H1 (cell line): Measurements from ENCODE around the gene HIVEP3. TPM values are rescaled to one million over a fixed set of nuclear protein-coding genes. Genes with fewer than 3 reads are reported as not detected.

ENCODE experiments used
- CTCF ChIA-PET: fragments of 300-600 bp; sonication (Branson Sonifier 250); formaldehyde crosslinking; loops from one replicate; lab custom pipeline; 2021; ENCODE audit not compliant: partially characterized antibody; lab: Charles Lee
- POLR2A ChIA-PET: fragments of 300-600 bp; sonication (Branson Sonifier 250); formaldehyde crosslinking; loops from one replicate; lab custom pipeline; 2021; ENCODE audit warnings: inconsistent platforms; ENCODE audit not compliant: partially characterized antibody; lab: Charles Lee
- DNase-seq, 2 experiments: peaks; one replicate each; pipeline versions ENCODE4 v3.0.0 to v3.0.0-alpha.2; 2010 to 2022; ENCODE audit warnings: low spot score in 2 of 2, low read depth in 1 of 2, mixed read lengths in 1 of 2
- FAIRE-seq: peaks from 2 replicates; lab custom pipeline; 2011; peaks lifted over from hg19 to GRCh38; lab: Jason Lieb, UNC
- H2AFZ ChIP-seq: 2 replicates; pipeline ENCODE4 v1.8.1; 2012; ENCODE audit warnings: low read length, inconsistent platforms
- H2AK5ac ChIP-seq: 2 replicates; pipeline ENCODE4 v1.6.1; 2013; ENCODE audit warnings: low read depth, low read length
- H2BK120ac ChIP-seq: replicated peaks from 2 replicates; pipeline ENCODE3; 2013; ENCODE audit warnings: low read depth, low read length, inconsistent platforms
- H2BK12ac ChIP-seq: 2 replicates; pipeline ENCODE4 v1.6.1; 2013; ENCODE audit warnings: low read depth, low read length
- H2BK15ac ChIP-seq: 2 replicates; pipeline ENCODE4 v1.6.1; 2013; ENCODE audit warnings: low read length
- H2BK20ac ChIP-seq: 2 replicates; pipeline ENCODE4 v1.6.1; 2013; ENCODE audit warnings: low read length
- H2BK5ac ChIP-seq: 2 replicates; pipeline ENCODE4 v1.6.1; 2013; ENCODE audit warnings: low read depth, low read length
- H3K14ac ChIP-seq: 2 replicates; pipeline ENCODE4 v1.6.1; 2013; ENCODE audit warnings: inconsistent platforms; ENCODE audit not compliant: insufficient read length
- H3K18ac ChIP-seq: 2 replicates; pipeline ENCODE4 v1.6.1; 2013; ENCODE audit warnings: low read length; ENCODE audit errors: extremely low read depth
- H3K23ac ChIP-seq: 2 replicates; pipeline ENCODE4 v1.6.1; 2013; ENCODE audit warnings: inconsistent platforms; ENCODE audit not compliant: insufficient read length
- H3K23me2 ChIP-seq: 2 replicates; pipeline ENCODE4 v1.6.1; 2013; ENCODE audit warnings: low read depth, low read length
- H3K27ac ChIP-seq: 2 replicates; pipeline ENCODE4 v1.6.1; 2011; ENCODE audit warnings: low read depth, low read length, inconsistent platforms
- H3K27me3 ChIP-seq, 4 experiments: replicated peaks in 1 of 4; 1 replicate in 1 of 4; 2 replicates in 3 of 4; pipeline versions ENCODE4 v1.6.1 to v1.8.1; 2011 to 2013; ENCODE audit warnings: low read length in 3 of 4, mild to moderate bottlenecking in 3 of 4, inconsistent platforms in 2 of 4, mixed read lengths in 2 of 4, moderate library complexity in 1 of 4; ENCODE audit not compliant: control insufficient read depth in 3 of 4, insufficient read depth in 3 of 4; ENCODE audit errors: extremely low read depth in 1 of 4
- H3K36me3 ChIP-seq, 4 experiments: 2 replicates each; pipeline versions ENCODE4 v1.6.1 to v1.8.1; 2011 to 2013; ENCODE audit warnings: mild to moderate bottlenecking in 4 of 4, low read length in 3 of 4, moderate library complexity in 2 of 4, control low read depth in 1 of 4, inconsistent platforms in 1 of 4; ENCODE audit not compliant: insufficient read depth in 4 of 4, control insufficient read depth in 2 of 4
- H3K4ac ChIP-seq: replicated peaks from 2 replicates; pipeline ENCODE3; 2013; ENCODE audit warnings: low read length, low read depth, mixed read lengths, inconsistent platforms; ENCODE audit not compliant: insufficient read length
- H3K4me1 ChIP-seq, 4 experiments: replicated peaks in 1 of 4; 1 replicate in 1 of 4; 2 replicates in 3 of 4; pipeline versions ENCODE4 v1.6.1 to v1.8.1; 2011 to 2013; ENCODE audit warnings: low read length in 3 of 4, inconsistent platforms in 2 of 4, mixed read lengths in 1 of 4; ENCODE audit not compliant: insufficient read depth in 4 of 4, control insufficient read depth in 3 of 4
- H3K4me2 ChIP-seq, 2 experiments: 2 replicates each; pipeline versions ENCODE4 v1.6.1 to v1.8.1; 2011 to 2013; ENCODE audit warnings: low read depth in 2 of 2, low read length in 2 of 2, control low read depth in 1 of 2, inconsistent platforms in 1 of 2, mild to moderate bottlenecking in 1 of 2; ENCODE audit not compliant: insufficient read depth in 1 of 2
- H3K4me3 ChIP-seq, 4 experiments: fragments of 200-600, 300-600 bp in 1 of 4; sonication (generic), shearing (Covaris generic), sonication (Bioruptor Twin) in 1 of 4; 2 replicates each; pipeline versions ENCODE4 v1.5.1 to v1.8.1; 2011 to 2016; ENCODE audit warnings: low read length in 4 of 4, low read depth in 3 of 4, control low read depth in 2 of 4, inconsistent platforms in 2 of 4, mild to moderate bottlenecking in 2 of 4, mixed read lengths in 1 of 4, moderate library complexity in 1 of 4; ENCODE audit not compliant: insufficient read depth in 2 of 4; ENCODE audit errors: extremely low read depth in 1 of 4
- H3K56ac ChIP-seq: replicated peaks from 2 replicates; pipeline ENCODE3; 2013; ENCODE audit warnings: low read depth, mild to moderate bottlenecking, mixed read lengths, low read length, inconsistent platforms; ENCODE audit not compliant: insufficient read length
- H3K79me1 ChIP-seq: 2 replicates; pipeline ENCODE4 v1.6.1; 2013; ENCODE audit warnings: low read depth, low read length, control low read depth
- H3K79me2 ChIP-seq, 2 experiments: 2 replicates each; pipeline versions ENCODE4 v1.6.1 to v1.8.1; 2012 to 2013; ENCODE audit warnings: low read length in 2 of 2, mild to moderate bottlenecking in 2 of 2, inconsistent platforms in 1 of 2; ENCODE audit not compliant: insufficient read depth in 2 of 2, control insufficient read depth in 1 of 2
- H3K9ac ChIP-seq, 4 experiments: replicated peaks in 1 of 4; 1 replicate in 1 of 4; 2 replicates in 3 of 4; pipeline versions ENCODE4 v1.6.1 to v1.8.1; 2011 to 2013; ENCODE audit warnings: low read depth in 3 of 4, low read length in 3 of 4, control low read depth in 2 of 4, mild to moderate bottlenecking in 2 of 4, moderate library complexity in 2 of 4, inconsistent platforms in 1 of 4; ENCODE audit errors: extremely low read depth in 1 of 4
- H3K9me3 ChIP-seq, 2 experiments: 2 replicates each; pipeline versions ENCODE4 v1.6.1 to v1.8.1; 2012 to 2013; ENCODE audit warnings: mild to moderate bottlenecking in 2 of 2, moderate library complexity in 2 of 2, control low read depth in 1 of 2, inconsistent platforms in 1 of 2, low read depth in 1 of 2, low read length in 1 of 2, mixed read lengths in 1 of 2; ENCODE audit not compliant: insufficient read depth in 2 of 2
- H4K20me1 ChIP-seq, 2 experiments: replicated peaks in 1 of 2; 2 replicates each; pipeline versions ENCODE3 to v1.8.1; 2011 to 2013; ENCODE audit warnings: inconsistent platforms in 2 of 2, low read length in 2 of 2, mild to moderate bottlenecking in 1 of 2; ENCODE audit not compliant: insufficient read depth in 2 of 2, control insufficient read depth in 1 of 2
- H4K5ac ChIP-seq: 2 replicates; pipeline ENCODE4 v1.6.1; 2013; ENCODE audit warnings: low read length, low read depth, mixed read lengths, inconsistent platforms; ENCODE audit not compliant: insufficient read length
- H4K8ac ChIP-seq: 2 replicates; pipeline ENCODE4 v1.8.0; 2013; ENCODE audit warnings: mild to moderate bottlenecking, moderate library complexity, low read length, inconsistent platforms; ENCODE audit not compliant: insufficient read depth; ENCODE audit errors: extremely low read depth
- H4K91ac ChIP-seq: replicated peaks from 2 replicates; pipeline ENCODE3; 2013; ENCODE audit warnings: low read length, mixed read lengths, inconsistent platforms; ENCODE audit not compliant: insufficient read length
- CEBPB ChIP-seq: IDR thresholded peaks from 2 replicates; pipeline ENCODE4 v1.6.1; 2012; ENCODE audit warnings: low read depth, low read length
- EGR1 ChIP-seq: IDR thresholded peaks from 2 replicates; pipeline ENCODE4 v1.6.1; 2011; ENCODE audit warnings: low read depth, low read length, borderline replicate concordance
- HDAC6 ChIP-seq: IDR thresholded peaks from one replicate; pipeline ENCODE4 v1.7.1; 2012; ENCODE audit warnings: low read depth, mild to moderate bottlenecking, inconsistent platforms, low read length, moderate library complexity
- MAFK ChIP-seq: IDR thresholded peaks from 2 replicates; pipeline ENCODE4 v1.6.1; 2012; ENCODE audit warnings: low read depth, mild to moderate bottlenecking, improper control_type of control experiment, low read length
- NANOG ChIP-seq: IDR thresholded peaks from 2 replicates; pipeline ENCODE4 v1.6.1; 2011; ENCODE audit warnings: low read length, low read depth, mild to moderate bottlenecking, inconsistent platforms; ENCODE audit not compliant: insufficient read depth, poor library complexity, severe bottlenecking
- POU5F1 ChIP-seq: IDR thresholded peaks from 2 replicates; pipeline ENCODE4 v1.6.1; 2011; ENCODE audit warnings: low read depth, mild to moderate bottlenecking, low read length, moderate library complexity
- SIN3A ChIP-seq, 2 experiments: IDR thresholded peaks in 1 of 2; conservative IDR thresholded peaks in 1 of 2; 2 replicates each; pipeline ENCODE4 v1.6.1; 2011 to 2012; ENCODE audit warnings: low read length in 2 of 2, improper control_type of control experiment in 1 of 2, low read depth in 1 of 2, mild to moderate bottlenecking in 1 of 2
- SP4 ChIP-seq: IDR thresholded peaks from 2 replicates; pipeline ENCODE4 v1.6.1; 2012; ENCODE audit warnings: low read length, inconsistent platforms
- ZNF274 ChIP-seq: IDR thresholded peaks from 2 replicates; pipeline ENCODE4 v1.7.0; 2012; ENCODE audit warnings: low read length, borderline replicate concordance; ENCODE audit errors: extremely low read depth
- WGBS, 2 experiments: shearing (Covaris generic) in 1 of 2; methylation state at CpG; one replicate each; pipeline versions ENCODE4 v1.1.6 to v1.1.7; 2013 to 2015; ENCODE audit warnings: low lambda C conversion rate in 2 of 2, mixed read lengths in 2 of 2, inconsistent platforms in 1 of 2, low coverage in 1 of 2, missing lambda C conversion rate in 1 of 2; ENCODE audit not compliant: insufficient replicate concordance in 2 of 2, insufficient coverage in 1 of 2, insufficient read length in 1 of 2; ENCODE audit errors: extremely low coverage in 1 of 2, missing lambda C conversion rate in 1 of 2; 5-methylcytosine and 5-hydroxymethylcytosine counted together
- polyA plus RNA-seq, 7 experiments: library from polyadenylated mRNA; depleted of rRNA in 3 of 7; stranded (reverse) in 5 of 7; unstranded in 2 of 7; fragments of >200 nt in 5 of 7; fragments of 200-250 nt in 2 of 7; gene quantifications; 1 replicate in 5 of 7; 2 replicates in 1 of 7; 4 replicates in 1 of 7; pipeline versions ENCODE4 v1.2.1 to v1.2.3, GENCODE V29; 2011 to 2013; ENCODE audit warnings: missing spikeins in 2 of 7, mixed read lengths in 2 of 7
- total RNA-seq: library from RNA; stranded (reverse); fragmentation: NEBNext Ultra II Directional; extraction: Animal tissue kit (Norgen Biotek cat#: 25700); gene quantifications from 2 replicates; pipeline ENCODE4 v1.2.1, GENCODE V29; 2021
- TF ChIP-seq, protein P1 (sequence below), 3 experiments: IDR thresholded peaks; 1 replicate in 2 of 3; 2 replicates in 1 of 3; pipeline versions ENCODE4 v1.5.1 to v1.6.1; 2011; ENCODE audit warnings: low read length in 3 of 3, mild to moderate bottlenecking in 3 of 3, inconsistent platforms in 2 of 3, low read depth in 1 of 3, moderate library complexity in 1 of 3; ENCODE audit not compliant: insufficient read depth in 1 of 3; ENCODE audit errors: control extremely low read depth in 1 of 3

Gene HIVEP3
- total and polyA plus RNA-seq, 2 of the 8 experiments (the other 6 are each of a cell fraction or from before 2014, with no cell fraction given) = 0.24 to 0.69 TPM

DNA sequence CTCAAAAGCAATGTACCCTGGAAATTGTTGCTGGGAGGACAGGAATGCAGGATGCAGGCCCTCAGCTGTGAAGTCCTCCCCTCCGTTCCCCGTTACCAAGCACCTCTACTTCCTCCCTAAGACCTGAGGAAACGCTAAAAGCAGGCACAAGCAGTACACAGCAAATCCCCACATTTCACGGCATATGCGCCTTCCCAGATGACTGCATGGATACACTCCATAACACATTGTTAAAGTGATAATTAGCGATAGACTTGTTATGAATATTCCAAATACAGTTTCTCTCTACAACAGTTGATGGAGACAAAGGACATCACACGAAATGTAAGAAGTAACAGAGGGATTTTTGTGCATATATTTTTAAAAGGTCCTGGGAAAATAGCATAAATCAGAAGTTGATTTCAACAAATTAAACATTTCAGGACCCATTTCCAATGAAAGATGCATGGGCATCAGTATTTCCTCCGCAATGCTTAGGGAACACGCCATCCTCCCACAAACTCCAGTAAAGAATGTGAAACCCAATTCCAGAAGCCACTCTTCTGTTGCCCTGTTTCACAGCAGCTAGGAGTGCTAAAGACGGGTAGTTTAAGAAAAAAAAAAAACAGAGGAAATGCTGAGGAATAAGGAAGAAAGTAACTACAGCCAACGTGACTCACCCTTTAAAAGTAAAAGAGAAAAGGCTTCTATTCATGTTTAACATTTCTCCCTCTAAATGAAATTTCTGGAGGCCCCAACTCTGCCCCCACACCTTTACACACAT is 75.5 kb downstream of the HIVEP3 start:
- FAIRE-seq (no peak), DNase-seq (no peak)
- H3K23me2 ChIP-seq = no peaks in the 10 kb centered on the region
- CTCF ChIA-PET = interaction anchor here (0.8 to 1.1 kb wide), 2 partner anchors 10 to 17 kb away, joined by 3 read pairs; no protein-coding TSS in a partner anchor
- no peak overlapping the region for H3K23ac ChIP-seq
- no peak overlapping the region for H2BK12ac ChIP-seq
- H3K27ac ChIP-seq = no peak overlapping the region
- no peak overlapping the region for H3K56ac ChIP-seq
- WGBS, 2 experiments = 84% methylated on average over 11 of the region's 11 CpGs; no CpG with 5 or more reads in 1 of the 2 experiments
- no peak overlapping the region for H2BK5ac ChIP-seq
- H3K4me2 ChIP-seq = no peak overlapping the region
- no peak overlapping the region for H4K5ac ChIP-seq
- H2BK120ac ChIP-seq = no peak overlapping the region
- no peaks in the 10 kb centered on the region for H3K9me3 ChIP-seq
- H4K8ac ChIP-seq = no peak overlapping the region
- no peak overlapping the region for H3K18ac ChIP-seq
- no peak overlapping the region for H3K14ac ChIP-seq
- H3K36me3 ChIP-seq = no peaks in the 10 kb centered on the region
- H4K20me1 ChIP-seq = no peaks in the 10 kb centered on the region
- H3K4me3 ChIP-seq = no peak overlapping the region
- no peak overlapping the region for H2BK20ac ChIP-seq
- POLR2A ChIA-PET = interaction anchor here (0.8 kb wide), 1 partner anchor 13 kb away, joined by 4 read pairs; no protein-coding TSS in a partner anchor
- H3K4ac ChIP-seq = no peak overlapping the region
- H3K79me2 ChIP-seq = no peaks in the 10 kb centered on the region
- no peak overlapping the region for H3K9ac ChIP-seq
- H3K4me1 ChIP-seq = peaks cover 0 to 3% (median 0%) of the 10 kb centered on the region in 4 experiments; a peak in 3 of 7 replicates
- H3K79me1 ChIP-seq = no peaks in the 10 kb centered on the region
- no peaks in the 10 kb centered on the region for H3K27me3 ChIP-seq
- H2BK15ac ChIP-seq = no peak overlapping the region
- no peak overlapping the region for H4K91ac ChIP-seq
- H2AFZ ChIP-seq = 0 out of 2 replicates have a peak overlapping the region, but pooled peaks have one; percentile 38
- no peak overlapping the region for H2AK5ac ChIP-seq
- TF ChIP-seq SP4 = no peak
- TF ChIP-seq, protein P1, sequence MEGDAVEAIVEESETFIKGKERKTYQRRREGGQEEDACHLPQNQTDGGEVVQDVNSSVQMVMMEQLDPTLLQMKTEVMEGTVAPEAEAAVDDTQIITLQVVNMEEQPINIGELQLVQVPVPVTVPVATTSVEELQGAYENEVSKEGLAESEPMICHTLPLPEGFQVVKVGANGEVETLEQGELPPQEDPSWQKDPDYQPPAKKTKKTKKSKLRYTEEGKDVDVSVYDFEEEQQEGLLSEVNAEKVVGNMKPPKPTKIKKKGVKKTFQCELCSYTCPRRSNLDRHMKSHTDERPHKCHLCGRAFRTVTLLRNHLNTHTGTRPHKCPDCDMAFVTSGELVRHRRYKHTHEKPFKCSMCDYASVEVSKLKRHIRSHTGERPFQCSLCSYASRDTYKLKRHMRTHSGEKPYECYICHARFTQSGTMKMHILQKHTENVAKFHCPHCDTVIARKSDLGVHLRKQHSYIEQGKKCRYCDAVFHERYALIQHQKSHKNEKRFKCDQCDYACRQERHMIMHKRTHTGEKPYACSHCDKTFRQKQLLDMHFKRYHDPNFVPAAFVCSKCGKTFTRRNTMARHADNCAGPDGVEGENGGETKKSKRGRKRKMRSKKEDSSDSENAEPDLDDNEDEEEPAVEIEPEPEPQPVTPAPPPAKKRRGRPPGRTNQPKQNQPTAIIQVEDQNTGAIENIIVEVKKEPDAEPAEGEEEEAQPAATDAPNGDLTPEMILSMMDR (IDR thresholded peaks at IDR 0.05; ENCODE audit: control extremely low read depth in 1 of 3, insufficient read depth in 1 of 3, low read depth in 1 of 3, low read length in 3 of 3) = no peak
- TF ChIP-seq ZNF274 = no peak
- TF ChIP-seq EGR1 = no peak
- TF ChIP-seq MAFK = no peak
- TF ChIP-seq SIN3A (conservative IDR thresholded peaks at IDR 0.05 in 1 of 2, IDR thresholded peaks at IDR 0.05 in 1 of 2; ENCODE audit: low read depth in 1 of 2, low read length in 2 of 2) = no peak
- no peak for TF ChIP-seq HDAC6
- TF ChIP-seq CEBPB = no peak
- no peak for TF ChIP-seq POU5F1
- TF ChIP-seq NANOG = no peak
